Activated CD8-positive, alpha-beta memory T cell treated with anti-CD3 and anti-CD28 coated beads for 4 hours (primary cell): ENCODE results near the gene AMPD2.
"Not testable (repeated sequence)": the region's sequence is repeated elsewhere in the genome, so short reads cannot be mapped to it uniquely, and the experiment has no call there.

ENCODE experiments used
- DNase-seq, 2 donors: peaks; one replicate each; pipeline ENCODE4 v3.0.0-alpha.2; 2020; ENCODE audit warnings: low read depth in 2 of 2

The AMPD2 gene

GRCh38 chr1:109652402-109652801 is 32.8 kb downstream of the AMPD2 start:
- no peak for DNase-seq

DNA sequence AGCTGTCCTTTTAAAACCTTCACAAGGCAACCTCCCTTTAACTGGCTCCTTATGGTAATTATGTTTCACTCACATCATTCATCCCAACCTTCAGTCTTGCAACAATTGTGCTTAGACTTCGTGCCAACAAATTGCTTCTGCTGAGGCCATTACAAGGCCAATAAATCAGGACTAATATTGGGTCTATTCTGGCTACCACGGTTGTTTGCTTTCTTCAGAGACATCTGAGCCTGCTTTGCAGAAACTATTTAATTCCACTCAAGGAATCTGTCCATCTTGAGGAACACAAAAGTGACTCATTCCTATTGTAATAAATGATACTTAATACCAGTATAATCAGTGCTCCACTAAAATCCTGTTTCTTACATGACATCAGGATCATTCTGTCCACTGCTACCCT is 33.7 kb downstream of the AMPD2 start:
- no peak for DNase-seq

- DNase-seq, result no peak
Measured at GRCh38 chr1:109654519-109654918, 34.9 kb downstream of the AMPD2 start.

DNA sequence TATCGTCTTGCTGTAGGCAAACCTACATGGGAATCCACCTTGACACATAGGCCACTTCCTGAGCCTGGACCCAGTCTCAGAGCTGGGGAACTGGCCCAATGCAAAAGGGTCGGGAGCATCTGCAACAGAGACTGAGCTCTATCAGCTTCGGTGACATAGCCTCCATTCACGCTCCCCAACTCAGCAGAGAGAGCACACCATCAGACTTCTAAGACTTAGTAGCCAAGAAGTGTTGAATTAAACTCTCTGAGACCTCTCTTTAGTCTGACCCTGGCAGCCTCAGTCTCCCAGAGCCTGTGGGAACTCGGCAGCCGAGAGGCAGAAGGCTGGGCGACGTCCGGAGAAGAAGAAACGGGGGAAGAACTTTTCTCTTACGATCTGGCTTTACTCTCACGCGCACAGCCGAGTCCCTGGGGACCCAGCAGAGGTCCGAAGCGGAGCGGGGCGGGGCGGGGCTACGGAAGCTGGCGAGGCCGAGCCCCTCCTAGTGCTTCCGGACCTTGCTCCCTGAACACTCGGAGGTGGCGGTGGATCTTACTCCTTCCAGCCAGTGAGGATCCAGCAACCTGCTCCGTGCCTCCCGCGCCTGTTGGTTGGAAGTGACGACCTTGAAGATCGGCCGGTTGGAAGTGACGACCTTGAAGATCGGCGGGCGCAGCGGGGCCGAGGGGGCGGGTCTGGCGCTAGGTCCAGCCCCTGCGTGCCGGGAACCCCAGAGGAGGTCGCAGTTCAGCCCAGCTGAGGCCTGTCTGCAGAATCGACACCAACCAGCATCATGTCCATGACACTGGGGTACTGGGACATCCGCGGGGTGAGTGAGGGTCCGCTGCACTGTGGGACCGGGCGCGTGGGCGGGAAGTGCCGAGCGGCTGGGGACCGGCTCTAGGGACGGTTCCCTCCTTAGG is 36.2 kb downstream of the AMPD2 start, which contains the start of gene GSTM4:
Gene GSTM4, plus strand, starts transcription at position 485 of the 905 bp plus-strand sequence. Its CDS starts 291 bp downstream, at position 776.
- peak; percentile 27 to 40 for DNase-seq

DNA sequence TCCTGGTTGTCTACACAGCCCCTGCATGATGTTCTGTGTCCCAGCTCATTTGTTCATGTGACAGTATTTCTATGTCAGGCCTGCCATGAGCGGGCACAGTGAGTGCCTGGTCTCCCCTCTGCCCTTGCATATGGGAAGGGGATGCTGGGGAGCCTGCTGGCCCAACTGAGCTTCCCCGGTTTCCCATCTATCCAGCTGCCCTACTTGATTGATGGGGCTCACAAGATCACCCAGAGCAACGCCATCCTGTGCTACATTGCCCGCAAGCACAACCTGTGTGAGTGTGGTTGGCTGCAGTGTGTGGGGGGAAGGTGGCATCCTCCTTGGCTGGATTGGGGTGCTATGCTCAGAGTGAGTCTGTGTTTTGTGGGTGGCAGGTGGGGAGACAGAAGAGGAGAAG is 37.8 kb downstream of the AMPD2 start:
- no peak for DNase-seq

DNA sequence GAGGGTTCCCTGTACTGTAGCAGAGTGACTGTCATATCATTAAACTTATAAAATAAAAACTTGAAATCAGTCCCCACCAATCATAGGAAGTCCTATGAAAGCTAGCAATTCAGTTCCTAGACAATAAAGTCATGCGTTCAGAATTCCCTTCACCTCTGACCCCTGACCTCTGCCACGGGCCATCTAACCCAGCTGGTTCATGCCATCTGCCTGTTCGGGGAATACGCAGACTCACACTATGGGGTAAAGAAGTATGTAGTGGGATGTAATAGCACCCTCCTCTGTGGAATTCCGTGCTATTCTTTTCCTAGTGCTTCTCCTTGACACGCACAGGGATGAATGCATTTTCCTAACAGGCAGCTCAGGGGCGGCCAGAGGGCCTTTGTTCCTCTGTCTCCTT is 38.3 kb downstream of the AMPD2 start:
- no peak for DNase-seq

DNA sequence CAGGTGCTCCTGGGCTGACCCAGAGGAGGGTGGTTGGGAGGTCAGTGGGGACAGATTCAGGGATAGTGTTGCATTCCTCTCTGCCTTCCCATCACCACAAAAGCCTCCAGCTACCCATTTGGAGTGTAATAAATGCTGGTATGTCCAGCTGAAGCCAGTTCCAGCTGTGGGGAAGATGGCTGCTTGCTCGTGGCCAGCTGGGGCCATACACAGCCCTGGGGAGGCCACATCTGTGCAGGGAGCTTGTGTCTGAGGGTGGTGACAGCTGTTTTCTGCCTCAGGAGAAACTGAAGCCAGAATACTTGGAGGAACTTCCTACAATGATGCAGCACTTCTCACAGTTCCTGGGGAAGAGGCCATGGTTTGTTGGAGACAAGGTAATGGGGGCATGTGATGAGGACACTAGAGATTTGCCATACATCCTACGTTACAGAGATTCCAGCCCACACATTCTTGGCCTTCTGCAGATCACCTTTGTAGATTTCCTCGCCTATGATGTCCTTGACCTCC is 39.0 kb downstream of the AMPD2 start:
- no peak for DNase-seq

- no peak for DNase-seq
Measured at GRCh38 chr1:109659145-109659544, 39.5 kb downstream of the AMPD2 start.

DNA sequence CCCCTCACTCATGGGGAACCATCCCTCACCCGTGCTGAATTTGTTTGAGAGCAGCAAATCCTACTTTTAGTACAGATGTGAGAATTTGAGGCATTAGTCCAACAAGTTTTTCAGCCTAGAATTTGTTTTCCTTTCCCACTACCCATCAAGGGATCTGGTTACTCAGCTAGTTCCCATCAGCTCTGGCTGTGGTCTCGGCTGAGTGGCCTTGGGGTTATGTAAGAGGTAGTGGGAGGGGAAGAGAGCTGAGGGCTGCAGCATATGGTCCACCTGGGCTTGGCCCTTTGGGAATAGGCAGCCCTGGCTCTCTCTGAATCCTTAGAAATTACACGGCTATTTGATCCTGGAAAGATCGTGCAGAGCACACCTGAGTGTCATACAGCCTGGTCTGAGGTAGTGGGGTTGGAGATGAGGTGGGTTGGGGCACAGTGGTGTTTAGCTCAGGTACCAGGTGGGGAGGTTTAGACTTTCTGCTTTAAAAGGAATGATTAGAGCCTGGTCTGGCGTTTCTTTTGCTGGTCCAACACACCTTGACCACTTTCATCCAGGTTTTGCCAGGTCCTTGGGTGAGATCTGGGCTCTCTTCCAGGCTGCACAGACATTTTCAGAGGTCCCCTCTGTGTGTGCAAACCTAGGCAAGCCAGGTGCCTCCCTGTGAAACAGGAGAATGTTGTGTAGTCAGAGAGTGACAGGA is 40.5 kb downstream of the AMPD2 start:
- DNase-seq, result no peak

GRCh38 chr1:109660691-109661026 is 41.0 kb downstream of the AMPD2 start:
- DNase-seq, result not testable (repeated sequence)

GRCh38 chr1:109661391-109661790 is 41.8 kb downstream of the AMPD2 start:
- no peak for DNase-seq

- DNase-seq, result no peak
Measured at GRCh38 chr1:109664671-109665070, 45.0 kb downstream of the AMPD2 start.

DNA sequence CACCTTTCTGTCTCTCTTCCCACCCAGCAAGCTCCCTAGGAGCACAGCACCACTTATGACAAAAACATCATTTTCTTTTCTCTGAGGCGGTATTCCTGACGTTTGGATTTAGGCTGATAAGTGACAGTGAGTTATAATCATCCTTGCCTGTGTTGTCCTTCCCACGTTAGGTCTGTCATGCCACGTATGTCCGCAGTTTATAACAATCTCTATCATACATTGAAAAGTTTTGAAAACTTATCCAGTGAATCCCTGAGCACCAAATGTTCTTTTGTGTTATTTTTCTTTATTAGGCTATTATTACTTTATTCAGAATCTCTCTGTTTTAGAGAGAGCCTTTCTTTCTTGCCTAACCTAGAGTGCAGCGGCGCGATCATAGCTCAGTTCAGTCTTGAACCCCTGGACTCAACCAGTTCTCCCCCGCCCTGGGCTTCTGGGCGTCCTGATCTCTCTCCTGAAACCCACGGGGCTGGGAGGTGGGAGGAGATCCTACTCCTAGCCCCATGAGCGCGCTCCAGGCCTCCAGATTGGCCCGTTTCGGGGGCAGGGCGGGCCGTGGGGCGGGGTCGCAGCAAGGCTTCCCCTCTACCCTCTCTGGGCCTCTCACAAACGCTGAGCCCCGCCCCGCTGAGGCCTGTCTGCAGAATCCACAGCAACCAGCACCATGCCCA is 48.0 kb downstream of the AMPD2 start, which contains the start of gene GSTM2:
Gene GSTM2, plus strand, starts transcription at position 606 of the 671 bp plus-strand sequence. Its CDS starts 59 bp downstream, at position 665.
- peak; percentile 29 to 34 for DNase-seq

GRCh38 chr1:109668123-109668775 is 48.6 kb downstream of the AMPD2 start:
- no peak for DNase-seq

DNA sequence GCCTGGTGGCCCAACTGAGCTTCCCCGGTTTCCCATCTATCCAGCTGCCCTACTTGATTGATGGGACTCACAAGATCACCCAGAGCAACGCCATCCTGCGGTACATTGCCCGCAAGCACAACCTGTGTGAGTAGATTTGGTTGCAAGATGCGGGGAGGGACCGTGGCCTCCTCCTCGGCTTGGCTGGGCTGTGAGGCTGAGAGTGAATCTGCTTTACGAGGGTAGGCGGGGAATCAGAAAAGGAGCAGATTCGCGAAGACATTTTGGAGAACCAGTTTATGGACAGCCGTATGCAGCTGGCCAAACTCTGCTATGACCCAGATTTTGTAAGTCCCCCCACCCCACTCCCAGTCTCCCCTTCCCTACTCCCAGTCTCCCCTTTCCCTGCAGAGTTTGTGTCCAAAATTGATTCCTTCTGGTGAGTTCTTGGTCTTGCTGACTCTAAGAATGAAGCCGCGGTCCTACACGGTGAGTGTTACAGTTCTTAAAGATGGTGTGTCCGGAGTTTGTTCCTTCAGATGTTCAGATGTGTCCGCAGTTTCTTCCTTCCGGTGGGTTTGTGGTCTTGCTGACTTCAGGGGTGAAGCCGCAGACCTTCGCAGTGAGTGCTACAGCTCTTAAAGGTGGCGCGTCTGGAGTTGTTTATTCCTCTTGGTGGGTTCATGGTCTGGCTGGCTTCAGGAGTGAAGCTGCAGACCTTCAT is 49.8 kb downstream of the AMPD2 start:
- no peak for DNase-seq

- not testable (repeated sequence) for DNase-seq
Measured at GRCh38 chr1:109669949-109670302, 50.3 kb downstream of the AMPD2 start.

DNA sequence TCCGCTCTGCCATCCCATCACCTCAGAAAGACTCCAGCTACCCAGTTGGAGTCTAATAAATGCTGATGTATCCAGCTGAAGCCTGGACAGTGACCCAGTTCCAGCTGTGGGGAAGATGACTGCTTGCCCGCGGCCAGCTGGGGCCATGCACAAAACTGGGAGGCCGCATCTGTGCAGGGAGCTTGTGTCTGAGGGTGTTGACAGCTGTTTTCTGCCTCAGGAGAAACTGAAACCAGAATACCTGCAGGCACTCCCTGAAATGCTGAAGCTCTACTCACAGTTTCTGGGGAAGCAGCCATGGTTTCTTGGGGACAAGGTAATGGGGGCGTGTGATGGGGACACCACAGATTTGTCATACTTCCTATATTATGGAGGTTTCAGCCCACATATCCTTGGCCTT is 51.4 kb downstream of the AMPD2 start:
- no peak for DNase-seq

DNA sequence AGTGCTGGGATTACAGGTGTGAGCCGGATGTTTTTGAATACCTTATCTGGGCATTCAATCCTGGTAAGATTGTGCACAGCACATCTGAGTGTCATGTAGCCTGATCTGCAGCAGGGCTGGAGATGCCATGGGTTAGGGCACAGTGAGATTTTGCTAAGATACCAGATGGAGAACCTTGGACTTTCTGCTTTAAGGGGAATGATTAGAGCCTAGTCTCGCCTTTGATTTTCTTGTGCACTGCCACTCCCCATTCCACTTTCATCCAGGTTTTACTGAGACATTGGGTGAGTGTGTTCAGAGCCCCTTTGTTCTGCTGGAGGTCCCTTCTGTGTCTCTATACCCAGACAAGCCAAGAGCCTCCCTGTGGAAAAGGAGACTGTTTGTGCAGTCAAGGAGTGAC is 54.2 kb downstream of the AMPD2 start:
- DNase-seq, result not testable (repeated sequence)

- not testable (repeated sequence) for DNase-seq
Measured at GRCh38 chr1:109676683-109677381, 57.2 kb downstream of the AMPD2 start.

GRCh38 chr1:109677459-109677858 is 57.8 kb downstream of the AMPD2 start:
- no peak for DNase-seq
